SH-SY5Y (cell line): ENCODE data around the gene JAKMIP1.

Experiments
- GATA2 ChIP-seq: IDR thresholded peaks from 2 replicates; pipeline ENCODE4 v1.6.1; 2011; ENCODE audit warnings: mild to moderate bottlenecking, low read depth, low read length
- GATA3 ChIP-seq: IDR thresholded peaks from 2 replicates; pipeline ENCODE4 v1.6.1; 2011; ENCODE audit warnings: low read depth, mild to moderate bottlenecking, low read length, moderate library complexity

Gene JAKMIP1

DNA sequence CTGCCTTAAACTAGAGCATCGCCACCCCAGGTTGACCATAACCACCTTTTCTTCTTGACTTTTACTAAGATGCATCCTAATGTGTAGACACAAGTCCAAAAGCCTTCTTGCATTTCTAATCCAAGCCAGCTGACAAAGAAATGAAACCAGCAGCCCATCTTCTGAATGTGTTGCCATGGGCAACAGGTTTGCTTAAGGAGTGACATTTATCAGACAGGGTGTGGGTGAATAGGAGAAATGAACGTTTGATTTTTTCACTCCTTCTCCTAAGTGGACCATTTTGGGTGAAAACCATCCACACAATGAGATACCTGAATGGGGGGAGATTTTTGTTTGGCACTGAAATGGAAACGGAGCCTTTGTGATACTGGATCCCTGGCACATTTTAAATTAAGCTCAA, 109.4 kb downstream of the JAKMIP1 start:
- TF ChIP-seq GATA2 (no peak), GATA3 (no peak)

- TF ChIP-seq GATA3 (no peak), GATA2 (no peak)
Observed at GRCh38 chr4:6088950-6089349, 111.4 kb downstream of the JAKMIP1 start.

GRCh38 chr4:6087669-6088341, 112.5 kb downstream of the JAKMIP1 start:
- TF ChIP-seq GATA2, result no peak
- no peak for TF ChIP-seq GATA3

DNA sequence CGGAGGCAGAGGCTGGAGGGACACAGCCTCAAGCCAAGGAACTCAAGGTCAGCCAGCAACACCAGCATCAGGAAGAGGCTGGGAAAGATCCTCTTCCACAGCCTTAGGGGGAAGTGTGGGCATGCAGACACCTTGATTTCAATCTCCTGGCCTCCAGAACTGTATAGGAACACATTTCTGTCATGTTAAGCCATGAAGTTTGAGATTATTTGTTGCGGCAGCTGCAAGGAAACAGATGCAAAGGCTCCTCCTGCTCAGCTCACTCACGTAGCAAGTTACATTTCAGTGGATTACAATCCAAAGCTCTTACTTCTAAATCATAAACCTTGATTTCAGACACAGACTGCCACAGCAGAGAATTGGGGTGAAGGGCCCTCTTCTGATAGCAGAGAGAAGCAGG, 113.5 kb downstream of the JAKMIP1 start:
- no peak for TF ChIP-seq GATA3
- TF ChIP-seq GATA2, result no peak

GRCh38 chr4:6085691-6086628, 114.4 kb downstream of the JAKMIP1 start:
- no peak for TF ChIP-seq GATA2
- TF ChIP-seq GATA3, result no peak

DNA sequence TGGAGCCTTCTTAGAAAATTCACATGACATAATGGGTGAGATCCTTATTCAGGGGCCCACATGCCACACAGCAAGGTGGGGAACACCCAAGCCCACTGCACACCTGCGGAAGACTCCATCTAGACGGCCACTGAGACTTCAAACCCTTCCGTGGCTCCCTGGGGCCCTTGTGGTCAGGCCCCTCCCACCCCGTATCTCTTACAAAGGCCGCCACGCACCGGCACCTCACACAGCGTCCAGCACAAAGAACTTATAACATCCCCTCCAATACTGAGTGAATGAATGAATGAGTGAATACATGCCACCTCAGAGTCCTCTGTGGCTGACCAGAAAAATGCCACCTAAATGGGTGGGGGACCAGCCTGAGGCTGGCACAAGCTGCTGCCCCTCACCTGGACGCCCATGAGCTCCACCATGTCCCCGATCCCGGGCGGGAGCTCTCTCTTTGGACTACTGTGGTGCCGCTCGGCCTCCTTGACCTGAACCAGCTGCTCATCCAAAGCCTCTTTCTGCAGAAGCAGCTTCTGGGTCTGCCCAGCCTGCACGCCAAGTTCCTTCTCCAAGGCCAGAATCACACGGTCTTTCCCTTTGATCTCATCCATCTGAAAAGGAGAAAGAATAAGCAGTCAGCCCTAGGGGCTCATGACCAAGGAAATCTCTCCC, 115.2 kb downstream of the JAKMIP1 start:
- no peak for TF ChIP-seq GATA2
- TF ChIP-seq GATA3, result no peak

DNA sequence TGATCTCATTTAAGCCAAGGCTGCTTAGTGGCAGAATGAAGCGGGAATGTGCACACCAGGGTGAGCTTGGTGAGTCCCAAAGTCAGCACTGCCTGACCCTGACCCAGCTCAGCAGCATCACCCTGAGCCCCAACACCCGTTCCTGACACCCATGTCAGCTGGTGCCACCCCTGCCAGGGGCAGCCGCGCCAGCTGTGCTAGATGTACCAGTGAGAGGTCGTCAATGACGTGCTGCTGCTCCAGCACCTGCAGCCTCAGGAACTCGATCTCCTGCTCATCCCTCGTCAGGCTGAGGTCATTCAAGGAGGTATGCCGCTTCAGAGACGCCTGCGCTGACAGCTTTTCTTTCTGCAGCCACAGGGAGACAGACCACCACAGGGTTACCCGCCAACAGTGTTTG, 120.4 kb downstream of the JAKMIP1 start:
- no peak for TF ChIP-seq GATA2
- no peak for TF ChIP-seq GATA3

DNA sequence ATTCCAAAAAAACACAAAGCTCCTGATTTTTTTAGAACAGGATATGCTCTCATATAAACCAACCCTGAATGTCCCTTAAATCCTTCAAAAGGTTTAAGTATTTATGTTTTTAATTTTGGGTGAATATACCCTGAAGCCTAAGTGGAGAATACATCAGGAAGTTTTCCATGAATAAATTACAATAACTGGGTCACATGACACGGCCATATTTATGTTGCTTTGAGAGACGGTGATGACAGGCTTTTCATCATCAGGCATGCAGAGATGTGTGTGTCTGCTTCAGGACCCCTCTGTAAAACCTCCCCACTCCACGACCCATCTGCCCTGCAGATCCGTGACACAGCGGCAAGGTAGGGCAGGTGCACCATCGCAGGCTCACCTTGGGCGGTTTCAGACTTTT, 121.8 kb downstream of the JAKMIP1 start:
- TF ChIP-seq GATA3 (no peak), GATA2 (no peak)

- no peak for TF ChIP-seq GATA2
- TF ChIP-seq GATA3, result no peak
Observed at GRCh38 chr4:6076391-6076790, 124.0 kb downstream of the JAKMIP1 start.

- TF ChIP-seq GATA2 (no peak), GATA3 (no peak)
Observed at GRCh38 chr4:6074758-6075157, 125.6 kb downstream of the JAKMIP1 start.

GRCh38 chr4:6071959-6072720, 128.2 kb downstream of the JAKMIP1 start:
- TF ChIP-seq GATA3 (no peak), GATA2 (no peak)

DNA sequence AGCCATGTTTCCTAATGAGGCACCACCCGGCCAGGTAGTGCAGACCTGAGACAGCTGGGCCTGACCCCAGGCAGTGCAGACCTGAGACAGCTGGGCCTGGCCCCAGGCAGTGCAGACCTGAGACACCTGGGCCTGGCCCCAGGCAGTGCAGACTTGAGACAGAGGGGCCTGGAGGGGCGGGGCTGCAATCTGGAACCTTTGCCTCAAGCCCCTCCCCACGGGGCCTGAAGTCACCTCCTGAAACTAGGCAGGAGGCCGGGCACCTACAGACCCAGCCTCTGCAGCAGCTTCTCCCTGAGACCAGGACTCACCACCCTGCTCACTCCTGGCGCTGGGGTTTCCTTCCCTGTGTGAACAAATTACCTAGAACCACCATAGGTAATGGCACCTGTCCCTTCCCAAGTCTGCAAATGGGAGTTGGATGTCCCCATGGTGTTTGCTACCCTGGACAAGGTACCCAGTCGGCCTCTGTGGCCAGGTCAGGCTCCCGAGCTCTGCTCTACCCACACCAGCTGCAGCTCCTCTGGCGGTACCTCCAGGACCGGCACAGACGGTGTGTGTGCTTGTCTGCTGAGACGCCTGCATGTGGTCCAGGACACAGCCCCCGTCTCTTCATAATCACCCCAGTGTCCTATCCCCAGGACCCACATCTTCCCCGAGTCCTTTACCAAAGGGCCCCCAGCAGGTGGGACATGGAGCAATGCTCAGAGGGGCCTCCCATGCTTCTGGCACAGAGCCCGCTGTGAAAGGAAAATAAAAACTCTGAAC, 129.0 kb downstream of the JAKMIP1 start:
- TF ChIP-seq GATA3 (no peak), GATA2 (no peak)

DNA sequence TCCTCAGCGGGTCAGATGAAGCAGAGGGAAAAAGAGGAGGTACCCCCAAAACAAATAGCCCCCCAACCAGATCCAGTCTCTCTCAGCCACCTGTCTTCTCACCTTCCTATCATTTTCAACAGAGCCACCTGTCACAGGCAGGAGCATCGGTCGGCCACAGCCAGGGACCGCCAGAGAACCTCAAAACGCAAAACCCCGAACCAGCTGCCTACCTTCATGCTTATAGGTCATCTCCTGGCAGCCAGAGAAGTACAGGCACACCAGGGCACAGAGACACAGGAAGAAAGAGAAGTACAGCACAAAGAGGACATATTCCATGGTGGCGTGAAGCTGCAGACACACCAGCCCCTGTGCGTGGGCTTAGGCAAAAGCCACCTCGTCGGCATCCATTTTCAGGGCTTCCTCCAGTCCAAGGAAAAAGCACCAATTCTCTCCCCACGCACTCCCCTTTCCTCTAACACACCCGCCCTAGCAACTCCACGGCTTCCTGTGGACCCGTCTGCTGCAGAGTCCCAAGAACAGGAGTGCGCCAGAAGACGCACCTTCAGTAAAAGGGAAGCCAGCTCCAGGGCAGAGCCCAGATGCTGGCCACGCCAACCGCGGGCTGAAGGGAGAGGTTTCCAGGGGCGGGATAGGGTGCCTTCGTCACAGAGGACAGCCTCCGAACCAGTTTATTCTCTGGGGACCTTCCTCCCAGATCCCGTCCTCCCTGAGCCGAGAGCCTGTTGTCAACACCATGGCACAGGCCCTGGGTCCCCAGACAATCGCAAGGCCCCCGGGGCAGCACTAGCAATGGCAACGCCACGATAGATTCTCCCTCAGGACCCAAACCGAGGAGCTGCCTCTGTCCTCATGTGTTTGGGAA, 130.3 kb downstream of the JAKMIP1 start:
- TF ChIP-seq GATA2, result no peak
- TF ChIP-seq GATA3, result no peak
